Measurements from ENCODE around the gene PTPRD. TPM values are rescaled to one million over a fixed set of nuclear protein-coding genes. Genes with fewer than 3 reads are reported as not detected.

The PTPRD gene
- total RNA-seq, 1 experiment from 2014 or later: 32.5 TPM

- no peak overlapping the region for H3K18ac ChIP-seq (ENCODE audit: insufficient read length, low read depth, low read length)
- no peak overlapping the region for H3T11ph ChIP-seq (ENCODE audit: low read length)
- DNase-seq: no peak
- H4K5ac ChIP-seq (ENCODE audit: insufficient read length, low read depth, low read length): no peak overlapping the region
- H2BK20ac ChIP-seq (ENCODE audit: low read depth, low read length, poor library complexity, severe bottlenecking): no peak overlapping the region
- no peak overlapping the region for H3K56ac ChIP-seq (ENCODE audit: insufficient read length, low read depth, low read length)
- no peaks in the 10 kb centered on the region for H3K79me1 ChIP-seq (ENCODE audit: insufficient read depth, low read depth, low read length, poor library complexity, severe bottlenecking)
- Mint-ChIP-seq H3K27me3 (ENCODE audit: low read depth) (no peaks in the 10 kb centered on the region), H3K9me3 (no peaks in the 10 kb centered on the region), H3K4me3 (no peak overlapping the region), H3K36me3 (ENCODE audit: insufficient read depth in 1 of 3, low read depth in 3 of 3) (no peaks in the 10 kb centered on the region), H3K27ac (no peak overlapping the region), H3K4me1 (peaks cover 8 to 10% of the 10 kb centered on the region in 2 experiments)
- H2BK12ac ChIP-seq (ENCODE audit: insufficient read length, low read depth, low read length): no peak overlapping the region
- H4K20me1 ChIP-seq (ENCODE audit: control insufficient read depth, insufficient read depth, insufficient read length): no peaks in the 10 kb centered on the region
- no peaks in the 10 kb centered on the region for H3K79me2 ChIP-seq (ENCODE audit: insufficient read depth, low read length)
- no peak overlapping the region for H3K4ac ChIP-seq (ENCODE audit: low read depth, low read length)
- no peaks in the 10 kb centered on the region for H3K4me1 ChIP-seq (ENCODE audit: insufficient read depth, low read length)
- H2BK120ac ChIP-seq (ENCODE audit: low read depth, low read length, poor library complexity, severe bottlenecking): no peak overlapping the region
- no peak overlapping the region for H3K14ac ChIP-seq (ENCODE audit: insufficient read depth, low read length)
- H4K91ac ChIP-seq (ENCODE audit: insufficient read length, low read depth, low read length): no peak overlapping the region
- no peak overlapping the region for H3K9ac ChIP-seq (ENCODE audit: extremely low read depth, insufficient read length, low read length)
- H2AFZ ChIP-seq (ENCODE audit: low read length): no peak overlapping the region
- WGBS (ENCODE audit: extremely low coverage, insufficient read length, low lambda C conversion rate): no CpG with 5 or more reads among the region's 4 CpGs
- H3K23ac ChIP-seq (ENCODE audit: insufficient read length, low read depth, low read length): no peak overlapping the region
- H2AK5ac ChIP-seq (ENCODE audit: insufficient read length, low read length): no peak overlapping the region
- TF ChIP-seq CTCF (conservative IDR thresholded peaks at IDR 0.05): no peak
- H2BK5ac ChIP-seq (ENCODE audit: insufficient read length, low read length): no peak overlapping the region
- no peaks in the 10 kb centered on the region for H3K27me3 ChIP-seq (ENCODE audit: insufficient read depth, low read length)
- no peak overlapping the region for H3K4me2 ChIP-seq (ENCODE audit: insufficient read depth, insufficient read length, low read length)
- no peaks in the 10 kb centered on the region for H3K23me2 ChIP-seq (ENCODE audit: insufficient read length, low read depth, low read length, poor library complexity, severe bottlenecking)
- no peak overlapping the region for H4K8ac ChIP-seq (replicated peaks; ENCODE audit: insufficient read length, low read depth, low read length)
- H2BK15ac ChIP-seq (ENCODE audit: low read depth, low read length): no peak overlapping the region
- H3K9me3 ChIP-seq (ENCODE audit: control insufficient read depth, low read depth, low read length): no peaks in the 10 kb centered on the region
- H3K27ac ChIP-seq (ENCODE audit: insufficient read length, low read depth, low read length): no peak overlapping the region
Observed at GRCh38 chr9:8895106-8895860, 1717.5 kb downstream of the PTPRD start.

All from H9 (cell line).